Omental fat pad (tissue), 4 donors: Measurements from ENCODE around the gene ACAD8. TPM values are rescaled to one million over a fixed set of nuclear protein-coding genes. Genes with fewer than 3 reads are reported as not detected.
"Not testable (repeated sequence)": the region's sequence is repeated elsewhere in the genome, so short reads cannot be mapped to it uniquely, and the experiment has no call there.

Source experiments
- ATAC-seq: fragments of 150-250 bp; one replicate; pipeline ENCODE4 v1.9.1; 2016; ENCODE audit warnings: mild to moderate bottlenecking, moderate library complexity; ENCODE audit not compliant: low FRiP score
- DNase-seq: peaks from one replicate; pipeline ENCODE4 v3.0.0-alpha.2; 2019; ENCODE audit warnings: low spot score
- CTCF ChIP-seq, 3 donors: fragments of 450-650 bp; IDR thresholded peaks; one replicate each; pipeline ENCODE4 v1.5.1; 2016 to 2017; ENCODE audit warnings: antibody characterized with exemption in 3 of 3, mild to moderate bottlenecking in 3 of 3, moderate library complexity in 2 of 3
- total RNA-seq, 4 donors: library from RNA; depleted of rRNA; stranded (reverse); fragments of >200 nt; gene quantifications; one replicate each; pipeline ENCODE4 v1.1.0, GENCODE V29; 2016

The ACAD8 gene
- total RNA-seq, 4 donors from 2014 or later: 21.4 to 33.4 (median 28.2) TPM

GRCh38 chr11:134248910-134249480 lies 4.4 kb upstream of the ACAD8 start:
- no peak for TF ChIP-seq CTCF (IDR thresholded peaks at IDR 0.05)
- no peak for DNase-seq
- ATAC-seq: no peak

GRCh38 chr11:134250246-134250645 lies 3.1 kb upstream of the ACAD8 start:
- DNase-seq (no peak), ATAC-seq (no peak)
- TF ChIP-seq CTCF (IDR thresholded peaks at IDR 0.05): no peak

GRCh38 chr11:134250675-134251074 lies 2.7 kb upstream of the ACAD8 start:
- DNase-seq (no peak), ATAC-seq (no peak)
- no peak for TF ChIP-seq CTCF (IDR thresholded peaks at IDR 0.05)

GRCh38 chr11:134252346-134253187 lies 801 bp upstream of the ACAD8 start:
- DNase-seq (no peak), ATAC-seq (peak; percentile 31)
- no peak for TF ChIP-seq CTCF (IDR thresholded peaks at IDR 0.05)

- no peak for DNase-seq
- no peak for TF ChIP-seq CTCF (IDR thresholded peaks at IDR 0.05)
- ATAC-seq: no peak
Measured at GRCh38 chr11:134254433-134255183, 1.2 kb downstream of the ACAD8 start.

- ATAC-seq, DNase-seq: not testable (repeated sequence)
Measured at GRCh38 chr11:134255184-134255561, 1.8 kb downstream of the ACAD8 start.

- no peak for TF ChIP-seq CTCF (IDR thresholded peaks at IDR 0.05)
- ATAC-seq: no peak
- DNase-seq: no peak
Measured at GRCh38 chr11:134257101-134257500, 3.7 kb downstream of the ACAD8 start.
